Fibroblast of lung (primary cell): Measurements from ENCODE around the gene DPM3.
"Not testable (repeated sequence)": the region's sequence is repeated elsewhere in the genome, so short reads cannot be mapped to it uniquely, and the experiment has no call there.

Experiments used
- EZH2 ChIP-seq: IDR thresholded peaks from 2 replicates; pipeline ENCODE4 v1.5.1; 2012; ENCODE audit warnings: low read length, control low read depth, mild to moderate bottlenecking; ENCODE audit errors: missing control alignments
- TF ChIP-seq, protein P1 (sequence below), 2 donors: IDR thresholded peaks in 1 of 2; conservative IDR thresholded peaks in 1 of 2; 1 replicate in 1 of 2; 2 replicates in 1 of 2; pipeline ENCODE4 v1.5.1; 2011 to 2012; ENCODE audit warnings: low read length in 2 of 2, control low read depth in 1 of 2, inconsistent platforms in 1 of 2, low read depth in 1 of 2, mild to moderate bottlenecking in 1 of 2

DNA sequence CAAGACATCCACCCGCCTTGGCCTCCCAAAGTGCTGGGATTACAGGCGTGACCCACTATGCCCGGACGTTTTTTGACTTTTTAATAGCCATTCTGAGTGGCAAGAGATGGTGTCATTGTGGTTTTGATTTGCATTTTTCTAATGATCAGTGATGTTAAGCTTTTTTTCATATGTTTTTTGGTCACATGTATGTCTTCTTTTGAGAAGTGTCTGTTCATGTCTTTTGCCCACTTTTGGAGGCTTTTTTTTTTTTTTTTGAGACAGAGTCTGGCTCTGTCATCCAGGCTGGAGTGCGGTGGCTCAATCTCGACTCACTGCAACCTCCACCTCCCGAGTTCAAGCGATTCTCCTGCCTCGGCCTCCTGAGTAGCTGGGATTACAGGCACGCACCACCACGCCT lies 24.3 kb upstream of the DPM3 start:
- not testable (repeated sequence) for TF ChIP-seq EZH2
- TF ChIP-seq, protein P1, sequence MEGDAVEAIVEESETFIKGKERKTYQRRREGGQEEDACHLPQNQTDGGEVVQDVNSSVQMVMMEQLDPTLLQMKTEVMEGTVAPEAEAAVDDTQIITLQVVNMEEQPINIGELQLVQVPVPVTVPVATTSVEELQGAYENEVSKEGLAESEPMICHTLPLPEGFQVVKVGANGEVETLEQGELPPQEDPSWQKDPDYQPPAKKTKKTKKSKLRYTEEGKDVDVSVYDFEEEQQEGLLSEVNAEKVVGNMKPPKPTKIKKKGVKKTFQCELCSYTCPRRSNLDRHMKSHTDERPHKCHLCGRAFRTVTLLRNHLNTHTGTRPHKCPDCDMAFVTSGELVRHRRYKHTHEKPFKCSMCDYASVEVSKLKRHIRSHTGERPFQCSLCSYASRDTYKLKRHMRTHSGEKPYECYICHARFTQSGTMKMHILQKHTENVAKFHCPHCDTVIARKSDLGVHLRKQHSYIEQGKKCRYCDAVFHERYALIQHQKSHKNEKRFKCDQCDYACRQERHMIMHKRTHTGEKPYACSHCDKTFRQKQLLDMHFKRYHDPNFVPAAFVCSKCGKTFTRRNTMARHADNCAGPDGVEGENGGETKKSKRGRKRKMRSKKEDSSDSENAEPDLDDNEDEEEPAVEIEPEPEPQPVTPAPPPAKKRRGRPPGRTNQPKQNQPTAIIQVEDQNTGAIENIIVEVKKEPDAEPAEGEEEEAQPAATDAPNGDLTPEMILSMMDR (conservative IDR thresholded peaks at IDR 0.05 in 1 of 2, IDR thresholded peaks at IDR 0.05 in 1 of 2; ENCODE audit: low read depth in 1 of 2, low read length in 2 of 2): not testable (repeated sequence)
